NCI-H1694 treated with DMSO at 0.1 percent for 48 hours (cell line): ENCODE measurements around the gene HAT1.
"Not testable (repeated sequence)": the region's sequence is repeated elsewhere in the genome, so short reads cannot be mapped to it uniquely, and the experiment has no call there.

ENCODE experiments used
- DNase-seq: peaks from one replicate; lab custom pipeline; 2025; lab: John Stamatoyannopoulos, UW

HAT1 gene

GRCh38 chr2:171979103-171979502, 56.8 kb downstream of the HAT1 start:
- DNase-seq, result no peak

DNA sequence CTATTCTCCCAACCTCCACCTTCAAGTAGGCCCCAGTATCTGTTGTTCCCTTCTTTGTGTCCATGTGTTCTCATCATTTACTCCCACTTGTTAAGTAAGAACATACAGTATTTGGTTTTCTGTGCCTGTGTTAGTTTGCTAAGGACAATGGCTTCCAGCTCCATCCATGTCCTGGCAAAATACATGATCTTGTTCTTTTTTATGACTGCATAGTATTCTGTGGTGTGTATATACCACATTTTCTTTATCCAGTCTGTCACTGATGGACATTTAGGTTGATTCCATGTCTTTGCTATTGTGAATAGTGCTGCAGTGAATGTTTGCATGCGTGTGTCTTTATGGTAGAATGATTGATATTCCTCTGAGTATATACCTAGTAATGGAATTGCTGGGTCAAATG, 61.7 kb downstream of the HAT1 start:
- DNase-seq, result not testable (repeated sequence)

DNA sequence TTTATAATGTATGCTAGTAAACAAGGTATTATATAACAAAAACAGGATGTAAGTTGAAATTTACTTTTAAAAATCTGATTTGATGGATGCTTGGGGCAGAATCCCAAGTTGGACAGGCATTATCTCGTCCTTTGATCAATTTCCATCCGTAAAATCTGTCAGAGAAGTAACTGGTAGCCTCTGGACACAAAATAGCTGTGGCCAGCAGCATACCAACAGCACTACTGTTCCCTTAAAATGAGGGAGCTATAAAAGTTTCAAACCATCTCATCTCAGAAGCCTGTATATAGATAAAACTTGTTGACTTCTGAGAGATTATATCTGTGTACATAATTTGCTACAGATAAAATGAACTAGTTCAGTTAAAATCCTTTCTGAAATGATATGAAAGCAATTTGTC, 62.8 kb downstream of the HAT1 start:
- DNase-seq, result no peak

DNA sequence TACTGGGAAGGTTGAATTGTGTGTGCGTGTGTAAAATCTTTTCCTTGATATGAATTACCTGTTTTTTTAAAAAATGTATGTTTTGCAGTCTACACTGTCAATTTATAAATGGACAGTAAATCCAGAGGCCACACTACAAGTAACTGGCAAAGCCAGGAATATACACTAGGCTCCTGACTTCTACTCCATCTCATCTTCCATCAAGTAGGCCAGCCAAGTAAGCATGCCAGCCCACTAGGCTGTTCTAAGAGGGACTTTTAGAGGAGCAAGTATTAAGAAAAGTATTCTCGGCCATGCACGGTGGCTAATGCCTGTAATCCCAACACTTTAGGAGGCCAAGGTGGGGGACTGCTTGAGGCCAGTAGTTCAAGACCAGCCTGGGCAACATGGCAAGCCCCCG, 64.5 kb downstream of the HAT1 start:
- DNase-seq, result no peak

DNA sequence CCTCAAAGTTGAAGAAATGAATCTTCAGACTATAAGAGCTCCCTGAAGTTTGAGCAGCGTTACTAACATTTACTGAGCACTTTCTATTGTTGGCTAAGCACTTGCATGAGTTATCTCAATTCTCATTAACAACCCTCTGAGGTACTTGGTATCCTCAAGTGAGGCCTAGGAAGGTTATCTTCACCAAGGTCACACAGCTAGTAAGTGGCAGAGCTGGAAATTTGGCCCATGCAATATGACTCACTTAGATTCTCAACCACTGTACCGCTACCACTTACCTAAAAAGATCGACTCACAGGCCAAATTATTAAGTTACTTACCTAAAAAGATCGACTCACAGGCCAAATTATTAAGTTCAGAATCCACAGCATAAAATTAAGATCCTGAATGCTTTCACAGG, 68.8 kb downstream of the HAT1 start:
- no peak for DNase-seq

DNA sequence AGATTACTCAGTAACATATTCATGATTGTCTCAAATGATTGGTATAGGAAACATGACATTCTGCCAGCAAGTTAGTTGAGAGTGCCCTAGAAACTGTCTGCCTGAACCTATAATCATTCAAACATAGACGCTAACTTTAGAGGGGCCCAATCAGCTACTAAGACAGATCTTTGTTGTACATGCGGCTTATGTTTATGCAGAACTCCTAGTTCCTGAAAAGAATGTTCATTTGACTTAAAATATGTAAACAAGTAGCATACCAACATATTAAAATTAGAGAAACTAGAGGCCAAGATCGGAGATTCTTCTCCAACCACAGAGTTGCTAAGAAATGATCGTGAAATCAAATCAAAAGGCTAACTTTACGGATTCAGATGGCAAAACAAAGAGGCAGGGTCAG, 73.3 kb downstream of the HAT1 start:
- no peak for DNase-seq

- DNase-seq, result no peak
Measured at GRCh38 chr2:171996021-171996420, 73.8 kb downstream of the HAT1 start.

DNA sequence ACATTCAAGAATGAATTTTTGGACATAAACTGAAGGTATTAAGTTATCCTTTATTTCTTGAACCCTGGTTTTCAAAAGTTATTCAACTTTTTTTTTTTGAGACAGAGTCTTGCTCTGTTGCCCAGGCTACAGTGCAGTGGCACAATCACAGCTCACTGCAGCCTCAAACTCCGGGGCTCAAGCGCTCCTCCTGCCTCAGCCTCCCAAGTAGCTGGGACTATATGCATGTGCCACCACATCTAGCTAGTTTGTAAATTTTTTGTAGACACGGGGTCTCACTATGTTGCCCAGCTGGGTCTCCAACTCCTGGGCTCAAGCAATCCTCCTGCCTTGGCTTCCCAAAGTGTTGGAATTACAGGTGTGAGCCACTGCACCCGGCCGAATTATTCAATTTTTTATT, 74.8 kb downstream of the HAT1 start:
- not testable (repeated sequence) for DNase-seq

- DNase-seq, result no peak
Measured at GRCh38 chr2:171999161-171999560, 76.9 kb downstream of the HAT1 start.

GRCh38 chr2:171999604-172000469, 77.6 kb downstream of the HAT1 start, which contains the start of gene METAP1D:
METAP1D (plus strand) TSS chr2:171999953; CDS start chr2:171999970, 17 bp downstream.
- peak; percentile 81 for DNase-seq

DNA sequence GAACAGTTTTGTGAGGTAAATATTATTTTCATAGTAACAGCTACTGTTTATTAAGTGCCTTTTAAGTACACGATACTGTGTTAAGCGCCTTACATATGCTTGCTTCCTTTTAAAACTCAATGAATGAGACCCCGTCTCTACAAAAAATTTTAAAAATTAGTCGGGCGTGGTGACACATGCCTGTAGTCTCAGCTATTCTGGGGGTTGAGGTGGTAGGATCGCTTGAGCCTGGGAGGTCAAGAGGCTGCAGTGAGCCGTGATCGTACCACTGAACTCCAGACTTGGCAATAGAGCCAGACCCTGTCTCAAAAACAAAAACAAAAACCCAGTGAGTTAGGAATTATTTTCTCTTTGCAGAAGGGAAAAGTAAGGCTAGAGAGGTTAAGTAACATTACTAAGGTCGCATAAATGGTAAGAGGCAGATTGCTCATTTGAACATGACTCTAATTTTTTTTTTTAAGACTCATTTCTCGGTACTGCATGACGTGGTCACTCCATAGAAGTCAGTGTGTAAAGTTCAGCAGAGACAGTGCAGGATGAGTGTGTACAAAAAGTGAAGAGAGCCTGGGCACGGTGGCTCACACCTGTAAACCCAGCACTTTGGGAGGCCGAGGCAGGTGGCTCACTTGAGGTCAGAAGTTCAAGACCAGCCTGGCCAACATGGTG, 78.6 kb downstream of the HAT1 start:
- no peak for DNase-seq

DNA sequence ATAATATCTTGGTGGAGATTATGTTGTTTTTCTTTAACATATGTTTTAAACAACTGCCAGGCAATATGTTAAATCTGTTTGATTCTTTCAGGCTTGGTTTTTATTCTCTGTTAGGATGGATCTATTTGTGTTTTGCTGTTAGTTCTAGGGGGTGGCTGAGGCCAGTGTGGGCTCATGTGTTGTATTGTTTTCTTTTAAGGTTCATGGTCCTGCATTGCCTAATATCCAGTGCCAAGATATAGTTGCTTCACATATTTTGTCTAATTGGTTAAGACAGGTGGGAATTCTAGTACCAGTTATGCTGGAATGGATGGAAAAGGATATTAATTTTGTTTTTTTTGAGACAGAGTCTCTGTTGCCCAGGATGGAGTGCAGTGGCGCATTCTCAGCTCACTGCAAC, 85.1 kb downstream of the HAT1 start:
- no peak for DNase-seq

- no peak for DNase-seq
Measured at GRCh38 chr2:172009823-172010222, 87.6 kb downstream of the HAT1 start.

GRCh38 chr2:172011812-172012575, 89.7 kb downstream of the HAT1 start:
- no peak for DNase-seq

- no peak for DNase-seq
Measured at GRCh38 chr2:172012677-172013391, 90.6 kb downstream of the HAT1 start.

DNA sequence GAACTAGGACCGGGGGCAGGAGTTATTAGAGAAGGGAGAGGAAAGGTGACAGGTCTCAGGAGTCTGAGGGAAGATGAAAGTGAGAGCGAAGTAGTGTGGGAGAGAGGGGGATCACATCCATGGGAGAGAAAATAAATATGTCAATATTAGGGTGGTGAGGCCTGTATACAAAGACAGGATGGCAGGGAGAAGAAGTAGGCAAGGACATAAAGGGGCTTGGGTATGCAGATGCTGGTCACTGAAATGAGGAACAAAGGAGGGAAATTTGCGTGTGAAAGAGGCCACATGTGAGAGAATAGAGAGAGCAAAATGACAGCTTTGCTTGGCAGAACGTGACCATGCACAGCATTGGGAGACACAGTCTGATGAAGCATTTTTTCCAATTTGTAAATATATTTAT, 91.1 kb downstream of the HAT1 start:
- no peak for DNase-seq

GRCh38 chr2:172021074-172021931, 99.0 kb downstream of the HAT1 start:
- DNase-seq, result no peak

GRCh38 chr2:172021955-172022354, 99.7 kb downstream of the HAT1 start:
- no peak for DNase-seq

DNA sequence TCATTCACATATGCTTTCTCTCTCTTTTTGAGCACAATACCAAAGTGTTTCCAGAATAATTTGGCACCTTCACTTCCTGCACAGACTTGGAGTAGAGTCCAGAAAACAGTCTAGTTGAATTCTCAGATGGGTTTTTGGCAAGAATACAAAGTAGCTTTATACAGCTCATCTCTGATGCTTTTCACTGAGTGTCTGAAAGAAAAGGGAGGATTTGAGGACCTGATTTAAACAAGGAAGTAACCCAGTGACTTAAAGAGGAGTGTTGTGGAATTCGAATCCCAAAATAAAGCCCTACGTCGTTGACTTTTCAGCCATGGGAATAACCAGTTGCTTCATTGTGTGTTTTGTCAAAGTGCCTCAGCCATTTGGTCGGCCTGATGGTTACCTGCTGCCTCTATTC, 109.3 kb downstream of the HAT1 start:
- DNase-seq, result no peak
